IPS-15b (cell line): ENCODE data around the gene FLAD1.

Experiments used
- H3K27me3 ChIP-seq: one replicate; pipeline ENCODE4 v1.6.1; 2013; ENCODE audit warnings: low read length; ENCODE audit not compliant: control insufficient read depth, insufficient read depth
- H3K36me3 ChIP-seq: one replicate; pipeline ENCODE4 v1.6.1; 2013; ENCODE audit warnings: low read length; ENCODE audit not compliant: control insufficient read depth, insufficient read depth
- H3K4me1 ChIP-seq: one replicate; pipeline ENCODE4 v1.6.1; 2013; ENCODE audit warnings: mild to moderate bottlenecking, low read length; ENCODE audit not compliant: control insufficient read depth, insufficient read depth
- H3K4me3 ChIP-seq: one replicate; pipeline ENCODE4 v1.5.1; 2013; ENCODE audit warnings: low read depth, low read length
- H3K9ac ChIP-seq: one replicate; pipeline ENCODE4 v1.6.1; 2013; ENCODE audit warnings: low read depth, mild to moderate bottlenecking, low read length
- H3K9me3 ChIP-seq: one replicate; pipeline ENCODE4 v1.6.1; 2013; ENCODE audit warnings: mild to moderate bottlenecking, low read length; ENCODE audit not compliant: control insufficient read depth, insufficient read depth

The FLAD1 gene

GRCh38 chr1:155022136-155022926 is 39.2 kb downstream of the FLAD1 start:
- Histone ChIP-seq H3K9me3 (no peaks in the 10 kb centered on the region), H3K4me1 (no peaks in the 10 kb centered on the region), H3K9ac (no peak overlapping the region), H3K4me3 (no peak overlapping the region), H3K36me3 (no peaks in the 10 kb centered on the region), H3K27me3 (no peaks in the 10 kb centered on the region)

DNA sequence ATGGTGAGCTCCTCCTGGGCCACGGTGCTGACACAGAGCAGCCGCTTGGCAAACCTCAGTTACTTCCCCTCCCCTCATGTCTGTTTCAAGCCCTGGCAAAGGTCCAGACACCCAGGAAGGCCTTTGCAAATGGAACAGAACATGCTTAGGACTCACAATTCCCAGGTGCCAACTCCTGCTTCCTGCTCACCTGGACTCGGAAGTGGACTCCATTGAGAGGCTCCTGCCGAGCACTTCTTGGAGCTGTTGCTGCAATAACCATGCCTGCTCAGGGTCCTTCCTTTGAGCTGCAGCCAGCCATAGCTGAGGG is 39.7 kb downstream of the FLAD1 start:
- H3K4me1 ChIP-seq: no peaks in the 10 kb centered on the region
- no peak overlapping the region for H3K4me3 ChIP-seq
- no peaks in the 10 kb centered on the region for H3K9me3 ChIP-seq
- no peaks in the 10 kb centered on the region for H3K27me3 ChIP-seq
- H3K9ac ChIP-seq: no peak overlapping the region
- H3K36me3 ChIP-seq: no peaks in the 10 kb centered on the region

DNA sequence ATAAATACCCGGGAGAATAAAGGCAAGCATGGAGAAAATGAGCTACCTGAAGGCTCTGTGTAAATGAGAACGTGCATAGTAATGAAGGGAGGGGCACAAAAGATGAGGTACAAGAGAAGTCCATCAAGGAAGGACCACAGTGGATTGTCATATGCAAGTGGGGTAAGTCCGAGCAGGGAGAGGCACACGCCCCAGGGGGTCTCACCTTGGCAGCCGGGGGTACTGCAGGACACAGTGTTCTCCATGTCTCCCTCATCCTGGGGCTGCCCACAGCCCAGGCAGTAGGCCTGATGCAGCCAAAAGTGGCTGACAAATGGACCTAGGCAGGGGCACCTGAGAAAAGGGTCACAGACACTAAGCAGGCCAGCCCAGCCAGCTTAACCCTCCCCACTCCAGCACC is 40.5 kb downstream of the FLAD1 start:
- Histone ChIP-seq H3K9me3 (no peaks in the 10 kb centered on the region), H3K4me3 (no peak overlapping the region), H3K27me3 (no peaks in the 10 kb centered on the region), H3K4me1 (no peaks in the 10 kb centered on the region), H3K36me3 (no peaks in the 10 kb centered on the region), H3K9ac (no peak overlapping the region)

GRCh38 chr1:155024315-155024714 is 41.2 kb downstream of the FLAD1 start:
- no peak overlapping the region for H3K9ac ChIP-seq
- no peak overlapping the region for H3K4me3 ChIP-seq
- no peaks in the 10 kb centered on the region for H3K4me1 ChIP-seq
- H3K36me3 ChIP-seq: no peaks in the 10 kb centered on the region
- H3K9me3 ChIP-seq: no peaks in the 10 kb centered on the region
- H3K27me3 ChIP-seq: no peaks in the 10 kb centered on the region

DNA sequence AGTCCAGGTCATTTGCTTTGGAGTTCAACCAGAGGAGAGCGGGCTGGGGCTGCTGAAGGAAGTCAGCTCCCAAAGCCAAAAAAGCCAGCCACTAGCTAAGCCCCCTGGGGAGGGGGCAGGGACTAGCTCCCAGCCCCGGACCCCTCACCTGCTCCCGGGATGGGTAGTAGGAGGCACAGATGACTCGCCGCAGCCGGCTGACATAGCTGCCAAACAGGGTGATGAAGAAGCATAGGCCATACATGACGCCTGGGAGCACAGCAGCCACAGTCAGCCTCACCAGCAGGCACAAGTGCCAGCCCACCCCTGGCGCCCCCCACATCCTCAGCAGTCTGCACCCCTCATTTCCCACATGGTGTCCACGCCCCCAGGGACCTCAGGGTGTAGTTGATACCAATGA is 43.0 kb downstream of the FLAD1 start:
- Histone ChIP-seq H3K9ac (no peak overlapping the region), H3K4me1 (no peaks in the 10 kb centered on the region), H3K4me3 (no peak overlapping the region), H3K36me3 (no peaks in the 10 kb centered on the region), H3K27me3 (no peaks in the 10 kb centered on the region), H3K9me3 (no peaks in the 10 kb centered on the region)

DNA sequence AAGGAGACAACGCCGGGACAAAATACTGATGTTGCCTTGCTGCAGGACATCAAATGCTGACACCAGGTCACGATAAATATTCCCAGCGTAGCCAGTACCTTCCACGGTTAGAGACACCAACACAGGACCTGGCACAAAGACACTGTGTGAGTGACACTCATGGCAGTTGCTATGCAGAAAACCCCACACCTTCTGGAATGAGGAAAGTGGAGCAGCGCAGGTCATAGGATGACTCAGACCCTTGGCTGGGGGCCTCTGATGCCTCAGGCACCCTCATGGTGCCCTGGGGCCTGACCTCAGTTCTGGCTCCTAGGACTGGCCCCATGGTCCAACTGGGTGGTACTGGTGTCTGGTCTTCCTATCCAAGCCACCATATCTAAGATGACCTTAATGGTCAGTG is 43.4 kb downstream of the FLAD1 start:
- no peaks in the 10 kb centered on the region for H3K27me3 ChIP-seq

DNA sequence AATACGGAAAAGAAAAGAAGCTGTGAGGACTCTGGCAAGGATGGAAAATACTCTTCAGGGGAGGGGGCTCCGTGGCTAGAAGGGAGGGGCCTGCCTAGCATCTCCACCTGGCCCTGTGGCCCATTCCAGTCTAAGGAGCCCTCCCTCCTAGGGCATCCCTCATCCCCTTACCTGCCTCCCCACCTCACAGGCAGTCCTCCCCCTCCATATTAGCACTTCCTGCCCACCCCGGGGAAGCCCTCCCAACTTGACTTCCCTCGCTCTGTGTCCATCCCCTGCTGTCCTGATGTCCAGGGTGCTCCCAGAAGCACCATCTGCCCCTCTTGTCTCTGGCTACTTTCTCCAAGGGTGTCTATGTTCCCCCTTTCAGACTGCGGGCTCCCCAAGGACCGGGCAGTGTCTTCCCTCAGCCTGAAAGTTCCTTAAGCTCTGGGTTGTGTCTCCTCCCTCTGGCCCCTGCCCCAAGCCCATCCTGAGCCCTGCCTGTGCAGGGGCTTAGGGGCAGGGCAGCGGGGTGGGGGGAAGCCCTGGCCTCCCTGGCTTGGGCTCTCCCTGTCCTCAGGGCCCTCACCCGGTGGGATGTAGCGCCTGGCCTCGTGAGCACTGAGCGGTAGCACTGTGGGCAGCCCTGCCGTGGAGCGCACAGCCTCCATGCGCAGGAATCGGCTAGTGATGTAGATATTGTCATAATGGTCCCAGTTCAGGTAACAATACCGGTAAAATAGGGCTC is 46.5 kb downstream of the FLAD1 start:
- Histone ChIP-seq H3K27me3 (no peaks in the 10 kb centered on the region), H3K36me3 (no peaks in the 10 kb centered on the region), H3K4me1 (no peaks in the 10 kb centered on the region), H3K4me3 (no peak overlapping the region), H3K9ac (no peak overlapping the region), H3K9me3 (no peaks in the 10 kb centered on the region)

More for the DNA sequence above, 43.4 kb downstream of the FLAD1 start:
- Histone ChIP-seq H3K4me3 (no peak overlapping the region), H3K36me3 (no peaks in the 10 kb centered on the region), H3K4me1 (no peaks in the 10 kb centered on the region), H3K9me3 (no peaks in the 10 kb centered on the region), H3K9ac (no peak overlapping the region)

DNA sequence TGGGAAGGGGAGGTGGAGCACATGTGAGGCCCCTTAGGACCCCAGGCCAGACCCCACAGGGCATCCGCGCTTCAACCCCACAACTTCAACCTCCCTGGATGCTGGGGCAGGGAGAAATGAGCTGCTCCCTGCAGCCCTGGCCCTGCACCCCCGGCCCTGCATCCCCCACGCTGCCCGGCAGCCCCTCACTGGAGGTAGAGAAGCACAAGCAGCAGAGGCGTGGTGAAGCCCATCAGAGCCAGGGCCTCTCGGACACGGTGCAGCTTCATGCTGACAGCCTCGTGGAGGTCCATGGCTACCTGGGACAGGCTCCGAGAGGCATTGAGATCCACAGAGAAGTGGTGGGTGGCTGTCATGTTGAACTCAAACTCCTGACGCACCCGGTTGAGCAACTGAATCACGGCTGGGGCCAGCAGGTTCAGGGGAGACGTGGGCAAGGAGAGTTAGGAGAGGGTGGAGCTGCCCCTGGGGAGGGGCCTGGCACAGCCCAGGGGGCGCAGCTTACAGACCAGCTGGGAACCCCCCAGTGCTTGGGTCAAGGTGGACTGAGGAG is 47.2 kb downstream of the FLAD1 start:
- Histone ChIP-seq H3K4me3 (no peak overlapping the region), H3K9me3 (no peaks in the 10 kb centered on the region), H3K9ac (no peak overlapping the region), H3K27me3 (no peaks in the 10 kb centered on the region), H3K36me3 (no peaks in the 10 kb centered on the region), H3K4me1 (no peaks in the 10 kb centered on the region)

GRCh38 chr1:155030899-155031298 is 47.8 kb downstream of the FLAD1 start:
- H3K9me3 ChIP-seq: no peaks in the 10 kb centered on the region
- no peak overlapping the region for H3K9ac ChIP-seq
- no peaks in the 10 kb centered on the region for H3K27me3 ChIP-seq
- H3K36me3 ChIP-seq: no peaks in the 10 kb centered on the region
- no peak overlapping the region for H3K4me3 ChIP-seq
- H3K4me1 ChIP-seq: no peaks in the 10 kb centered on the region

GRCh38 chr1:155032886-155033285 is 49.7 kb downstream of the FLAD1 start:
- Histone ChIP-seq H3K4me3 (no peak overlapping the region), H3K27me3 (no peaks in the 10 kb centered on the region), H3K9me3 (no peaks in the 10 kb centered on the region), H3K4me1 (no peaks in the 10 kb centered on the region), H3K9ac (no peak overlapping the region), H3K36me3 (no peaks in the 10 kb centered on the region)

GRCh38 chr1:155033524-155033923 is 50.4 kb downstream of the FLAD1 start, which contains the start of the genes DCST1 and DCST2:
Gene DCST1 (plus strand): TSS chr1:155033824. CDS start chr1:155034037, 213 bp downstream.
Gene DCST2 (minus strand): TSS chr1:155033781. CDS start chr1:155033701, 80 bp downstream.
- Histone ChIP-seq H3K36me3 (no peaks in the 10 kb centered on the region), H3K9me3 (no peaks in the 10 kb centered on the region), H3K9ac (no peak within 1 kb of the TSS), H3K4me1 (no peaks in the 10 kb centered on the region), H3K4me3 (no peak within 1 kb of the TSS), H3K27me3 (peaks cover 2% of the 10 kb centered on the region)
